Cortex of kidney (tissue), 1 donor: Measurements from ENCODE around the gene GGT7.
"Not testable (repeated sequence)": the region's sequence is repeated elsewhere in the genome, so short reads cannot be mapped to it uniquely, and the experiment has no call there.

Experiments used
- DNase-seq: peaks from one replicate; lab custom pipeline; 2025; lab: John Stamatoyannopoulos, UW

GGT7 gene, protein sequence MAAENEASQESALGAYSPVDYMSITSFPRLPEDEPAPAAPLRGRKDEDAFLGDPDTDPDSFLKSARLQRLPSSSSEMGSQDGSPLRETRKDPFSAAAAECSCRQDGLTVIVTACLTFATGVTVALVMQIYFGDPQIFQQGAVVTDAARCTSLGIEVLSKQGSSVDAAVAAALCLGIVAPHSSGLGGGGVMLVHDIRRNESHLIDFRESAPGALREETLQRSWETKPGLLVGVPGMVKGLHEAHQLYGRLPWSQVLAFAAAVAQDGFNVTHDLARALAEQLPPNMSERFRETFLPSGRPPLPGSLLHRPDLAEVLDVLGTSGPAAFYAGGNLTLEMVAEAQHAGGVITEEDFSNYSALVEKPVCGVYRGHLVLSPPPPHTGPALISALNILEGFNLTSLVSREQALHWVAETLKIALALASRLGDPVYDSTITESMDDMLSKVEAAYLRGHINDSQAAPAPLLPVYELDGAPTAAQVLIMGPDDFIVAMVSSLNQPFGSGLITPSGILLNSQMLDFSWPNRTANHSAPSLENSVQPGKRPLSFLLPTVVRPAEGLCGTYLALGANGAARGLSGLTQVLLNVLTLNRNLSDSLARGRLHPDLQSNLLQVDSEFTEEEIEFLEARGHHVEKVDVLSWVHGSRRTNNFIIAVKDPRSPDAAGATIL

DNA sequence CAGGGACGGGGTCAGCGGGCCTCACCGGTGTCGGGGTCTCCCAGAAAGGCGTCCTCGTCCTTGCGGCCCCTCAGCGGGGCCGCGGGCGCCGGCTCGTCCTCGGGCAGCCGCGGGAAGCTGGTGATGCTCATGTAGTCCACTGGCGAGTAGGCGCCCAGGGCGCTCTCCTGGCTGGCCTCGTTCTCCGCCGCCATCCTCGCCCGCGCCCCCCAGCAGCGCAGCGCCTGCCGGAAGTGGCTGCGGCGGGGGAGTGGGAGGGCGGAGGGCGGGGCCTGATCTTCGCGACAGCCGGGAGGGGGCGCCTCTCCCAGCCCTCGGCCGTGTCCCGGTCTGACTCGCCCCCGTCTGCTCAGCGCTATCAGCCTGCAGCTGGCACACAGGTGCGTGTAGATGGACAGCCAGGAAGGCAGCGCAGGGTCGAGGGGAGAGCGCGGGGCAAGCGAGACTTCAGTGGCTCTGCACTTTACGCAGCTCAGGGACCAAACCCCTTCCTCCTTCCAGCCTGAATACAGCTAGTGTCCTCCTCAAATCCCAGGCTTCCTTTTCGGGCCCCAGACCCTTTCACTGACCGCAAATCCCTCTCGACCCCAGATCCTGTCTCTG is at the start of gene GGT7:
GGT7 (minus strand) TSS at position 235 of the 603 bp plus-strand sequence; CDS start at position 194, 41 bp downstream.
- DNase-seq = no peak

DNA sequence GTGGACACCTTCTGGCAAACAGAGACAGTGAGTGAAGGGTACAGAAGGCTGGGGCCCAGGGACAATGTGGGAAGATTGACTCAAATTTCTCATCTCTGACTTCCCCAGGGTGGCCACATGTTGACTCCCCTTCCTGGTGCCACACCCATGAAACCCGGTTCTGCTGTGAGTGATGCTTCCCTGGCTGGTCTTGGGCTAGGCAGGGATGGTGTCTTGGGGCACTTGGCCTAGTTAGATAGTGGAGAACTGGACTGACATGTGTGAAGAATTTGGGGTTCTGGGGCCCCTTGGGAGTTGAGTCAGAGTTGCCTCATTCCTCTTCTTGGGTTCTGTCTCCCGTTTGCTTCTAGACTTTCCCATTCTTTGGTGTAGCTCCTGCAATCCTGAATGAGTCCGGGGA is 48.8 kb upstream of the GGT7 start:
- no peak for DNase-seq

DNA sequence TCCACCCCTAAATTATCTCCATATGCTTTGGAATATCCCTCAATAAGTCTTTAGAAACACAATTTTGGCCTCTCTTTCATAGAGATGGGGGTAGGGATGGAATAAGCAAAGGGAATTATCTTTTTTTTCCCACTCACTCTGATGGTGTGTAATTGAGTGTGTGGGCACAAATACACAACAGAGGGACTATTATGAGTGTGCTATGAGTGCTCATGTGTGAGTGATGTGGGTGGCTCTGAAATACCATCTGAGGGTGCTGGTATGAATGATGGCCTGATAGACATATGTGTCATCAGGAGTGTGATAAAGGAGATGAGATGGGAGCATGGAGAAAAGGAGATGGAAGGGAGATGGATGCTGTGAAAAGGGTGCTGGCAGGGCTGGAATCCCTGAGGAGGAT is 47.4 kb upstream of the GGT7 start:
- no peak for DNase-seq

DNA sequence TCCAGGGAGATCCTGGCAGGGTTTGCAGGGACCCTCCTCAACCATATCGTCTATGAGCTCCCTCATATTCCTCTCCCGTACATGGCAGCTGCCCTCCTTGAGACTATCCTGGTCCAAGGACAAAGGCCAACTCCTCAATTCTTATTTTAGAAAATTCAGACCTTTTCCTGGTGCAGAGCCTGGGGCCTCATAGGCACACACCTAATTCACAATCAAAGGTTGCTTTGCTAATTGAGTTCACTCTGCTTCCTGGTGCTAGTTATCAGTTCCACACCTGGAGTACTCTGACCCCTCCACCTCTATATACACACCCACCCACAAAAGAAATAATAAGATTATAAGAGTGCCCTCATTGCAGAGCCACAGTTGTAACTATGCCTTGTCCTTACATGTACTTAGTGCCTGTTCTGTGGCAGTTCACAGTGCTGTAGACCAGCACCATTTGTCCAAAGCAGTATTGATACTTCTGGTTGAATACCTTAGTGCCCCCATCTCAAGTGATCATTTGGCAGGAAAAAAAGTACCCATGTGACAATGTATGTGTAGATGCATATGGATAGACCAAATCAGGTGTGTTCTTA is 44.2 kb upstream of the GGT7 start:
- DNase-seq = no peak

DNA sequence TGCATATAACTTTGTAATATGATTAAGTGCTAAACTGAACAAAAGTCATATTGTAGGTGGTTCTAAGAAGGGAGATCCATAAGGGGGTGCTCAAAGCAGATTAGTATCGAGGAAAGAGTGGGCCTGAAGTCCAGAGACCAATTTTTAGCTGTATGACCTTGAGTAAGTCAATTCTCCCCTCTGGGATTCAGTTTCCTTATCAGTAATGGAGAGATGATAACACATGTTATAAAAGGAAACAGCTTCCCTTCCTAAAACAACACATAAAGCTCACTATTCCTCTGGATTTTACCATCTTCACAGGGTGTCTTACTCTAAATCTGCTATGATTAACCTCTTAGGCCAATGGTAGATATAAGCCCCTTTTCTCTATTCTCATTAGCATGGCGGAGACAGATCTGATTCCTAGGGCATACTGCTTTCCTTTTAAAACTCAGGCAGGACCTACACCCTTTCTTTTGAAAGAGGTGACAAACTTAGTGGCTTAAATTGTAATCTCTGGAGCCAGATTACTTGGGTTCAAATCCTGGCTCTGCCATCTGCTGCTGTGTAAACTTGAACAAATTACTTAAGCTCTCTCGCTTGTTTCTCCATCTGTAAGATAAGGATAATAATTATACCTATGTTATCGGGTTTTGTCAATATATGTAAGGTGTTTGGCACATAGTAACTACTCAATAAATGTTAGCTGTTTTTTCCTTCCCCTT is 43.2 kb upstream of the GGT7 start:
- no peak for DNase-seq

DNA sequence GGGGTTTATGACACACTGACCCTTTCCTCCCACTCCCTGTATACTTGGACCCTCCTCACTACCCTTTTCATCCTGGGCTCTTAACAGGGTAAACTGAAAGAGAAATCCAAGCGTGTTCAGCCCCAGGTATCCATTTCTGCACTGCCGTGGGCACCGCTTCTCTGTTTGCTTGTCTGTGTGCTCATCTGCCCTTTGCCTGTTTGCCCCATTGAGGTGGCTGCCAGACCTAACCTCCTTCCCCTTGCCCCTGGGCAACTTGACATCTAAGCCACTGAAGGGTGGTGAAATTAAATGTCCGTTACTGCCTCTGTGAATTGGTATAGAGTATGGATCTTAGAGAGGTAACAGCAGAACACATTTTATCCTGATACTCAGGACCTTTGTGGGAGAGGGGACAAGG is 42.5 kb upstream of the GGT7 start:
- DNase-seq = no peak

DNA sequence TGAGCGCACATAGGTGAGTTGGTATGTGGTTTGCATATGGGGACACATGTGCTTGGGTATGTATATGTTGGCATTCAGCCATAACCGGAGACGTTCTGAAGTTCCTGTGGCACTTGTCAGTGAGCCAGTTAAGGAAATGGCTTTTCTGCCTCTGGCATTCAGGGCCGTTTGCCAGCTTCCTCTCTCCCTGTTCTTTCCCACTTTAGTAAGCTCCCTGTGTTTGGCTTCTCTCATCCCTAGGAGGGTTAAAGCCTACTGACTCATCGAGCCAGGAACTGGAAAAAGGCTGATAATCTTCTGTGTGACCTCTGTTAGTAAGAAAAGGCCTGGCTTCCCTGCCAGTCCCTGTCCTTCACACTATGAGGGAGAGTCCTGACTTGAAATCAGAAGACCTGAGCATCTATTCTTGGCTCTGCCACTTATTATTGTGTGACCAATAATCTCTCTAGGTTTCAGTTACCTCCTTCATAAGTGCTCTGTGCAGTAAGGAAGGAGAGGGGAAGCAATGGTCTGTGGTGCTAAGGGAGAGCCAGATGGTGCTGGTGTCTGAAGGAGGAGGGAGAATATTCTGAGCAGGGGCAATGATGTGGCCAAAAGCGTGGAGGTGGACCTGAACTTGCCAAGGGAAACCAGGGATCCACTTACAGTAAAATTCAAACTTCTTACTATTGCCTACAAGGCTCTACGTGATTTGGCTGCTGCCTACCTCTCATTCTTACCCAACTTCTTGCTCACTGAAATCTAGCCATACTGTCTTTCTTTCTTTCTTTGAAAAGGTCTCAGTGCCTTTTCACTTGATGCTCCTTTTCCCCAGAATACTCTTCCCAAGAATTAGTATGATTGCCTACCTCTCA is 35.2 kb upstream of the GGT7 start:
- DNase-seq = no peak

DNA sequence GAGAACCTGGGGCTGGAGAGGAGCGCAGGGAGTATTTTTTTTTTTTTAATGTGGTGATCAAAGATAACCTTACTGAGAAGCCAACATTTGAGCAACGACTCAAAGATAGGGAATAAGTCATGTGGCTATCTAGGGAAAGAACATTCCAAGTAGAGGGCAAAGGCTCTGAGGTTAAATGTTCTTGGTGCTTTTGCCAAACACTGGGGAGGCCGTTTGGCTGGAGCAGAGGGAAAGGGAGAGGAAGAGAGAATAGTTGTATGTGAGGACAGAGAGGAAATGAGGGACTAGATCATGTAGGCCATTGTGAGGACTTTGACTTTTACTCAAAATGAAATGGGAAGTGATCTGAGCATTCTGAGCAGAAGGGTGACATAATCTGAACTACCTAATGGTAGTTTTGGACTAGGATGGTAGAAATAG is 31.6 kb upstream of the GGT7 start:
- DNase-seq = no peak

DNA sequence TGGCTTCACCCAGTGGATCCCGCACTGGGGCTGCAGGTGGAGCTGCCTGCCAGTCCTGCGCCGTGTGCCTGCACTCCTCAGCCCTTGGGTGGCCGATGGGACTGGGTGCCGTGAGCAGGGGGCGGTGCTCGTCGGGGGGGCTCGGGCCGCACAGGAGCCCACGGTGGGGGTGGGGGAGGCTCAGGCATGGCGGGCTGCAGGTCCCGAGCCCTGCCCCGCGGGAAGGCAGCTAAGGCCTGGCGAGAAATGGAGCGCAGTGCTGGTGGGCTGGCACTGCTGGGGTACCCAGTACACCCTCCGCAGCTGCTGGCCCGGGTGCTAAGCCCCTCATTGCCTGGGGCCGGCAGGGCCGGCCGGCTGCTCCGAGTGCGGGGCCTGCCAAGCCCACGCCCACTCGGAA is 26.1 kb upstream of the GGT7 start:
- not testable (repeated sequence) for DNase-seq

DNA sequence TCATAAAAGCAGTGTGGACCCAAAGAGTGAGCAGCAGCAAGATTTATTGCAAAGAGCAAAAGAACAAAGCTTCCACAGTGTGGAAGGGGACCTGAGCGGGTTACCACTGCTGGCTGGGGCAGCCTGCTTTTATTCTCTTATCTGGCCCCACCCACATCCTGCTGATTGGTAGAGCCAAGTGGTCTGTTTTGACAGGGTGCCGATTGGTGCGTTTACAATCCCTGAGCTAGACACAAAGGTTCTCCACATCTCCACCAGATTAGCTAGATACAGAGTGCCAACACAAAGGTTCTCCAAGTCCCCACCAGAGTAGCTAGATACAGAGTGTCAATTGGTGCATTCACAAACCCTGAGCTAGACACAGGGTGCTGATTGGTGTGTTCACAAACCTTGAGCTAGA is 25.5 kb upstream of the GGT7 start:
- DNase-seq = not testable (repeated sequence)

DNA sequence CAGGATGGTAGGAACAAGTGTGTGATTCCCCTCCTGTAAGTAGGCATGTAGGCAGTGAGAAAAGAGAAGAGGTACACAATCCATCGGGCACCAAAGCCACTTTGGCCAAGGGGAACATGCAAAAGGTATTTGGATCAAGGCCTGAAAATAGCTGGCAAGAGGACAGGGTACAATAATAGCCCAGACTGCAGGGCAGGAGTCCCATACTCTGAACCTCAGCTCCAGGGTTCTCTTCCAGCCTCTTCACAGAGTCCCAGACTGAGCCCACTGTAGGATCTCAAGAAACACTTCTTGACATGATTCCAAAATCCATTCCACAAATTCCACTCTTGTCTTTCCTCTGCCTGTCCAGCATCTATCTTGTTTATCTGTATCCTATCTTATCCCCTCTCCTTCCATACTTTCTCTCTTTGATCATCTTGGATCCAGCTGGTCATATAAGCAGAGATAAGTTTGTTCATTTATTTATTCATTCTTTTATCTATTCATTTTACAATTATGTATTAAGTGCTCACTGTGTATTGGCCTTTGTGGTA is 23.5 kb upstream of the GGT7 start:
- no peak for DNase-seq

DNA sequence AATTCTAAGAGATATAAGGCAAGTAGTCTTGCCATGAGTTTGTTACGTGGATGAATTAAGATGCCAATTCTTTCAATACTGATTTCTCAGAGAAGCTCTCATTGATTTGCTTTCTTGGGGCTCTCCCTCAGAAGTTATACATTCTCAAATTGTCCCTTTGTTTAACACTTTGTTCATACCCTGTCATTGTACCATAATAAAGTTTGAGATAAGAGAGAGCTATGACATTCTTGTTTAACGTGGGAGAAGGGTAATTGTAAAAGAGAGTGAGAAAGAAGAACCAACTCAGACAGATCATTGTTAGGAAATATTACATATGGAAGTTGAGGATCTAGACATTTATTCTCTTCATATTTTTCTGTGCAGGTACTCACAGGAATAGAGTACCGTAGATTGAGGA is 22.8 kb upstream of the GGT7 start:
- DNase-seq = no peak

DNA sequence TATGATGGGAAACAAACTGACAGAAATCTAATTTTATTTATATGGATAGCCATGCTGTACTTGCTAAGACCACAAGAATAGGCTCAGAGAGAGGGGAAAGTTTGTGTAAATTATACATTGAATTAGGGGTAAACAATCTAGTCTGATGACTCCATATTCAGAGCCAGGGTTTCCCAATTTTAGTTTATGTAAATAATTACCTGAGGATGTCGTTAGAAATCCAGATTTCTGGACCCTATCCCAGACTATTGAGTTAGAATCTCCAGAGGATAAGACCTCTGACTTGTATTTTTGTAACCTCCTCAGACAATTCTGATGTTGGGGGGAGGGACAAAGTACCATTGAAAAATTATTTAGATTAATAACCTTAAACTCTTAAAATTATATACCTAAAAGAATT is 22.1 kb upstream of the GGT7 start:
- DNase-seq = no peak

DNA sequence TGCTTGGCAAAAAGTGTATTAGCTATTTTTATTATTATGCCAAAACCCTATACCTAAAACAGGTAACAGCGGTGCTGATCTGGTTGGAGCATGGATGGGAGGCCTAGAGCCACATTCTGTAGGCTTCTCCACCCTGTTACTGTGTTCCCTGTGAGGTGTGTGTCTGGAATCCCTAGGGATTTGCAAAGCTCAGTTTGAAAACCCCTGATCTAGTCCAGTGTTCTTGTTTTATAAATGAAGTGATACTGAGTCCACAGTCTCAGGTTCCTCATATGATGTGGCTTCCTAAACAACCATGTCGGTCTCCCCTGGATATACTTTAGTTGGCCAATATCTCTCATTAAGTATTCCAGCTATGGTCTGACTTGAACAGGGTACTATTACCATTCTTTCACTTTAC is 20.0 kb upstream of the GGT7 start:
- no peak for DNase-seq

DNA sequence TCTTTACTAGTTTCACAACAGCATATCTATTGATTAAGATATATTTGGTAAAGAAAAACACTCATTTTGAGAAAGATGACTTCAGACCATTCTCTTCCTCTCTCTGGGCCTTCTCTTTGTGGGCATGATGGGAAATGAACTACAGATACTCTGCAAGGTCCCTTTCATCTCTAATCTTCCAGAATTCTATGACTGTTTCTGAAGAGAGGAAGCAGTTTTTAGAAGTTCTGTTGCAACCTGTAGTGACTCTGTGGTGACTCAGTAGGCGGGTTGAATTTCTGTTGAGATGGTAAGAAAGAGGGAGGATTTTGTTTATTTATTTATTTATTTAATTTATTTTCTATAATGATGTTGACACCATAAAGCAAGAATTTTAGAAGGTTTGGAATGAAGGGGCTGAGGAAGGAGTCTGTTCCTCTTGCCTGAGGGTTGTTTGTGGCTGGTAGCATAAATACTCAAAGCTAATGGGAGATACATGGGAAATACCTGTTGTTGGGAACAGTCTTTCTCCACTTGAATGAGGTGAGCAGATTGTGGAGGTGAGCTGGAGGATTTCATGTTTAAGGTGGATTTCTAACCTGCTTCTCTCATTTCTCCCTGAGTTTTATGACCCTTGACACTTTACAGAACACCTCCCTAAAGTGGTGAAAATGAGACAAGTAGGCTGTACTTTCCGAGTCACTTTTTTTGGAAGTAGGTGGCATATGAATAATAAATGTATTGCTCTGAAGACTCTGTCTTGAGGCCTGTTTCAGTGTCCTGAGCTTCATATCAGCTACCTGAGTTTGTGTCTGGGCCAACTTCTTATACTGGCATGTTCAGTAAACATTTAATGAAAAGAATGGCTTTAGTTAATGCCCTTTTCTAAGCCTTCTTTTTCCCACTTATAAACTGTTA is 18.8 kb upstream of the GGT7 start:
- no peak for DNase-seq

DNA sequence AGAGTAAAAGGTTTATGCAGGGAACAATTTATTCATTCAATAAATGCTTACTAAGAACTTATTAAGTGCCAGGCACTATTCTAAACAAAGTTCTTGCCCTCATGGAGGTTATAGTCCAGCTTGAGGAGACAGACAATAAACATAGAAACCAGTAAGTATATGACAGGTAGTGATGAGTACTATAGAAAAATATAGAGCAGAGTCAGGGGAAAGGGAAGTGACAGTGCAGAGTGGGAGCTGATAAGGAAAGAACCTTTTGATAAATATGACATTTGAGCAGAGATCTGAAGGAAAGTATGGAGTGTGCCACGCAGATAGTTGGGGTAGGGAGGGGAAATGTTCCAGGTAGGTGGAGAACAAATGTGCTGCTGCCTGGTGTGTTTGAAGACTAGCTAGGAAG is 15.8 kb upstream of the GGT7 start:
- no peak for DNase-seq

DNA sequence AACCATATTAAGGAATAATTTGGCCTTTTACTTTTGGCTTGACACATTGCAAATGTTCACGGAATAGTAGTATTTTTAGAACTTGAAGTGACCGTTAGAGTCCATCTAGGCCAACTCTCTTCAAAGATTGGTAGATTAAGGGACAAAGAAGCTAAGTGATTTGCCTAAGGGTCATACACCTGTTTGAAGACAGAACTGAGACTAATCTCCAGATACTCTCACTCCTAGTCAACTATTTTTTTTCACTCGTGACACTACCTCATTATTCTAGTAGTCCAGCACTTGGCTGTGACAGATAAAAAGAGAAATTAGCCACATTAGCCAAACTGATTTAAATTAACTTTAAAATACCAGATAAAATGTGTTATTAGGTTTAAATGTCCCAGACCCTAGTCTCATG is 14.4 kb upstream of the GGT7 start:
- no peak for DNase-seq

DNA sequence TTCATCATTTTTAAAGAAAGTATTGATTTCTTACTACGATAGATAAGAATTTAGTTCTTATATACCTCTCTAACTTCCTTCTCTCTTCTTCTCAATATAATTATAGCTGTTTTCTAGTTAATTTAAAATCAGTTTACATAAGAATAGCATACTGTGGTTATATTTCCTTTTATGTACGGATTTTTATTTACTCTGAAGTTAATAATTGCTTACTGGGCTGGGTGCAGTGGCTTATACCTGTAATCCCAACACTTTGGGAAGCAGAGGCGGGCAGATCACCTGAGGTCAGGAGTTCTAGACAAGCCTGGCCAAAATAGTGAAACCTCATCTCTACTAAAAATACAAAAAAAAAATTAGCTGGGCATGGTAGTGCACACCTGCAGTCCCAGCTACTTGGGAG is 13.5 kb upstream of the GGT7 start:
- no peak for DNase-seq

DNA sequence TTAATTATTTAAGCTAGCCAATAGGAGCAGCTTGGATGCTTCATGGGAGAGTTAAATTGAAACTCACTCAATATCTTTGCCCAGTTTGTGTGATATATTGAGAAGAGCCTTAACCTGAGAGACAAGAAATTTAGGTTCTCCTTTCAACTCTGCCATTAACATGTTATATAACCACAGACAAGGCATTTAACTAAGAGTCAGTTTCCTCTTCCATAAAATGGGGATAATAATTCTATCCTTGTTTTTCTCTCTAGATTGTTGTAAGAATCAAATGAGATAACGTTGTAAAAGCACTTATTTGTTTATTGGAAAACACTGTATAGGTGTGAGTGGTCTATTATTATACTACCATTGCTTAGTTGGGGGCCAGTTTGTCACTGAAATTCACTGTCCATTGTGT is 11.6 kb upstream of the GGT7 start:
- DNase-seq = no peak

DNA sequence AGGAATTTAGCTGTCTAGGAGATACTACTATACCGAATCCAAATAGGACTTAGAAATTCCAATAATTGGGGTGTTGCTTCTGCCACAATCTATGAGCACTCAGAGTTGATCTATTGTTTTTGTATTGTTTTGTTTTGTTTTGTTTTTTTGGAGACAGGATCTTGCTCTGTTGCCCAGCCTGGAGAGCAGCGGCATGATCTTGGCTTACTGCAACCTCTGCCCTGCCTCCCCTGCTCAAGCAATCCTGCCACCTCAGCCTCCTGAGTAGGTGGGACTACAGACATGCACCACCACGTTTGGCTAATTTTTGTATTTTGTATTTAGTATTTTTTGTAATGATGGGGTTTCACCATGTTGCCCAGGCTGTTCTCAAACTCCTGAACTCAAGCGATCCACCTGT is 11.2 kb upstream of the GGT7 start:
- no peak for DNase-seq
